Large intestine (tissue), 3 donors: ENCODE data around the gene ABHD5. TPM values are rescaled to one million over a fixed set of nuclear protein-coding genes. Genes with fewer than 3 reads are reported as not detected.

Experiments
- DNase-seq, 2 donors: peaks; one replicate each; pipeline versions ENCODE4 v3.0.0 to v3.0.0-alpha.2; 2013
- H3K27ac ChIP-seq: one replicate; pipeline ENCODE4 v1.5.1; 2013; ENCODE audit warnings: low read length
- H3K27me3 ChIP-seq: 2 replicates; pipeline ENCODE4 v1.6.1; 2013; ENCODE audit warnings: low read length; ENCODE audit not compliant: control insufficient read depth, insufficient read depth
- H3K36me3 ChIP-seq: 2 replicates; pipeline ENCODE4 v1.6.1; 2013; ENCODE audit warnings: low read length; ENCODE audit not compliant: control insufficient read depth, insufficient read depth
- H3K4me1 ChIP-seq: one replicate; pipeline ENCODE4 v1.6.1; 2013; ENCODE audit warnings: low read length; ENCODE audit not compliant: control insufficient read depth, insufficient read depth
- H3K4me3 ChIP-seq: one replicate; pipeline ENCODE4 v1.5.1; 2013; ENCODE audit warnings: low read length
- H3K9me3 ChIP-seq: one replicate; pipeline ENCODE4 v1.6.1; 2013; ENCODE audit warnings: mild to moderate bottlenecking, low read depth, low read length, moderate library complexity; ENCODE audit not compliant: control insufficient read depth
- WGBS: methylation state at CpG from one replicate; pipeline ENCODE4 v1.1.5; 2013; ENCODE audit warnings: low lambda C conversion rate; ENCODE audit not compliant: insufficient coverage; 5-methylcytosine and 5-hydroxymethylcytosine counted together
- polyA plus RNA-seq: library from polyadenylated mRNA; unstranded; fragments of 120-200 nt; gene quantifications from one replicate; pipeline ENCODE4 v1.2.1, GENCODE V29; 2013

The ABHD5 gene
- polyA plus RNA-seq, 1 donor = 47.5 TPM

GRCh38 chr3:43753741-43754715 lies 63.3 kb downstream of the ABHD5 start:
- no peaks in the 10 kb centered on the region for H3K36me3 ChIP-seq
- H3K27ac ChIP-seq = no peak overlapping the region
- H3K4me3 ChIP-seq = no peak overlapping the region
- peaks cover 30% of the 10 kb centered on the region for H3K4me1 ChIP-seq
- H3K27me3 ChIP-seq = no peaks in the 10 kb centered on the region
- H3K9me3 ChIP-seq = no peaks in the 10 kb centered on the region
- no CpG with 5 or more reads among the region's 5 CpGs for WGBS
- peak in 1 of 2 donors; percentile 56 for DNase-seq

GRCh38 chr3:43755516-43756200 lies 64.9 kb downstream of the ABHD5 start:
- DNase-seq = no peak
- H3K4me1 ChIP-seq = peaks cover 44% of the 10 kb centered on the region
- no peaks in the 10 kb centered on the region for H3K36me3 ChIP-seq
- no peaks in the 10 kb centered on the region for H3K9me3 ChIP-seq
- no CpG with 5 or more reads among the region's 8 CpGs for WGBS
- H3K27ac ChIP-seq = no peak overlapping the region
- H3K27me3 ChIP-seq = no peaks in the 10 kb centered on the region
- no peak overlapping the region for H3K4me3 ChIP-seq

- DNase-seq = peak; percentile 69 to 82
- Histone ChIP-seq H3K27ac (peak overlapping the region; percentile 86), H3K4me3 (no peak overlapping the region), H3K4me1 (peaks cover 51% of the 10 kb centered on the region), H3K9me3 (no peaks in the 10 kb centered on the region), H3K36me3 (no peaks in the 10 kb centered on the region), H3K27me3 (no peaks in the 10 kb centered on the region)
- no CpG with 5 or more reads among the region's 2 CpGs for WGBS
These were observed 67.1 kb downstream of the ABHD5 start for GRCh38 chr3:43757666-43758321.

GRCh38 chr3:43758592-43759225 lies 68.0 kb downstream of the ABHD5 start:
- Histone ChIP-seq H3K36me3 (no peaks in the 10 kb centered on the region), H3K9me3 (no peaks in the 10 kb centered on the region), H3K4me3 (no peak overlapping the region), H3K27me3 (no peaks in the 10 kb centered on the region), H3K4me1 (peaks cover 47% of the 10 kb centered on the region), H3K27ac (peak overlapping the region; percentile 86)
- no CpG with 5 or more reads among the region's 4 CpGs for WGBS
- DNase-seq = no peak

- peak overlapping the region; percentile 86 for H3K27ac ChIP-seq
- no peaks in the 10 kb centered on the region for H3K9me3 ChIP-seq
- peaks cover 47% of the 10 kb centered on the region for H3K4me1 ChIP-seq
- peak in 1 of 2 donors; percentile 56 for DNase-seq
- no peaks in the 10 kb centered on the region for H3K27me3 ChIP-seq
- H3K36me3 ChIP-seq = no peaks in the 10 kb centered on the region
- WGBS = no CpG with 5 or more reads among the region's 6 CpGs
- H3K4me3 ChIP-seq = no peak overlapping the region
These were observed 68.6 kb downstream of the ABHD5 start for GRCh38 chr3:43759297-43759782.

GRCh38 chr3:43759938-43760337 lies 69.2 kb downstream of the ABHD5 start:
- Histone ChIP-seq H3K9me3 (no peaks in the 10 kb centered on the region), H3K27ac (peak overlapping the region; percentile 86), H3K4me3 (no peak overlapping the region), H3K27me3 (no peaks in the 10 kb centered on the region), H3K4me1 (peaks cover 47% of the 10 kb centered on the region), H3K36me3 (no peaks in the 10 kb centered on the region)
- DNase-seq = no peak
- no CpG with 5 or more reads among the region's 2 CpGs for WGBS

- no peaks in the 10 kb centered on the region for H3K36me3 ChIP-seq
- no peaks in the 10 kb centered on the region for H3K27me3 ChIP-seq
- H3K4me1 ChIP-seq = peaks cover 47% of the 10 kb centered on the region
- no peak overlapping the region for H3K27ac ChIP-seq
- WGBS = 92% methylated on average over 4 of the region's 4 CpGs
- no peak overlapping the region for H3K4me3 ChIP-seq
- no peak for DNase-seq
- H3K9me3 ChIP-seq = no peaks in the 10 kb centered on the region
These were observed 70.2 kb downstream of the ABHD5 start for GRCh38 chr3:43760938-43761337.

GRCh38 chr3:43762451-43762850 lies 71.7 kb downstream of the ABHD5 start:
- H3K9me3 ChIP-seq = no peaks in the 10 kb centered on the region
- H3K36me3 ChIP-seq = no peaks in the 10 kb centered on the region
- H3K27ac ChIP-seq = peak overlapping the region; percentile 30
- no peaks in the 10 kb centered on the region for H3K27me3 ChIP-seq
- peak; percentile 76 to 85 for DNase-seq
- peaks cover 36% of the 10 kb centered on the region for H3K4me1 ChIP-seq
- no peak overlapping the region for H3K4me3 ChIP-seq
- 50% methylated on average over 2 of the region's 6 CpGs for WGBS

- H3K36me3 ChIP-seq = no peaks in the 10 kb centered on the region
- H3K9me3 ChIP-seq = no peaks in the 10 kb centered on the region
- no peak for DNase-seq
- no peak overlapping the region for H3K27ac ChIP-seq
- no peak overlapping the region for H3K4me3 ChIP-seq
- no CpG with 5 or more reads among the region's 2 CpGs for whole genome bisulfite sequencing
- peaks cover 25% of the 10 kb centered on the region for H3K4me1 ChIP-seq
- H3K27me3 ChIP-seq = no peaks in the 10 kb centered on the region
These were observed 73.3 kb downstream of the ABHD5 start for GRCh38 chr3:43764056-43764455.

GRCh38 chr3:43764471-43764870 lies 73.7 kb downstream of the ABHD5 start:
- H3K4me1 ChIP-seq = peaks cover 24% of the 10 kb centered on the region
- H3K36me3 ChIP-seq = no peaks in the 10 kb centered on the region
- no peak for DNase-seq
- no peak overlapping the region for H3K27ac ChIP-seq
- WGBS = no CpG with 5 or more reads among the region's 2 CpGs
- no peaks in the 10 kb centered on the region for H3K9me3 ChIP-seq
- no peak overlapping the region for H3K4me3 ChIP-seq
- no peaks in the 10 kb centered on the region for H3K27me3 ChIP-seq
